Neuronal stem cell (in vitro differentiated cells): ENCODE data around the gene DAP3.

ENCODE experiments used
- DNase-seq: peaks from one replicate; pipeline ENCODE4 v3.0.0-alpha.2; 2013; ENCODE audit warnings: low spot score
- H2AFZ ChIP-seq: one replicate; pipeline ENCODE4 v1.6.1; 2013; ENCODE audit warnings: mild to moderate bottlenecking, low read length, inconsistent platforms
- H2AK5ac ChIP-seq: 2 replicates; pipeline ENCODE4 v1.6.1; 2013; ENCODE audit warnings: low read depth, mild to moderate bottlenecking, inconsistent platforms, low read length, moderate library complexity, mixed read lengths
- H2BK120ac ChIP-seq: 2 replicates; pipeline ENCODE4 v1.6.1; 2013; ENCODE audit warnings: low read depth, mild to moderate bottlenecking, inconsistent platforms, low read length, moderate library complexity, mixed read lengths
- H2BK12ac ChIP-seq: one replicate; pipeline ENCODE4 v1.6.1; 2013; ENCODE audit warnings: low read length, inconsistent platforms
- H2BK15ac ChIP-seq: 2 replicates; pipeline ENCODE4 v1.6.1; 2013; ENCODE audit warnings: mild to moderate bottlenecking, low read length, inconsistent platforms, mixed read lengths
- H2BK5ac ChIP-seq: one replicate; pipeline ENCODE4 v1.6.1; 2013; ENCODE audit warnings: inconsistent platforms, mild to moderate bottlenecking, low read length, moderate library complexity
- H3K14ac ChIP-seq: one replicate; pipeline ENCODE4 v1.6.1; 2013; ENCODE audit warnings: low read length, inconsistent platforms
- H3K18ac ChIP-seq: 2 replicates; pipeline ENCODE4 v1.6.1; 2013; ENCODE audit warnings: low read length, inconsistent platforms
- H3K23ac ChIP-seq: 2 replicates; pipeline ENCODE4 v1.6.1; 2013; ENCODE audit warnings: low read depth, mild to moderate bottlenecking, mixed read lengths, low read length, inconsistent platforms; ENCODE audit not compliant: poor library complexity
- H3K27ac ChIP-seq: replicated peaks from 3 replicates; pipeline ENCODE4 v1.5.1; 2013; ENCODE audit warnings: low read length, inconsistent platforms
- H3K27me3 ChIP-seq, 3 experiments: 2 replicates each; pipeline ENCODE4 v1.6.1; 2013; ENCODE audit warnings: low read length in 3 of 3, mild to moderate bottlenecking in 2 of 3, inconsistent platforms in 1 of 3, low read depth in 1 of 3, mixed read lengths in 1 of 3, moderate library complexity in 1 of 3; ENCODE audit not compliant: control insufficient read depth in 3 of 3, insufficient read depth in 3 of 3
- H3K36me3 ChIP-seq, 2 donors: replicated peaks in 1 of 2; 2 replicates each; pipeline ENCODE4 v1.6.1; 2013; ENCODE audit warnings: low read length in 2 of 2; ENCODE audit not compliant: control insufficient read depth in 2 of 2, insufficient read depth in 2 of 2
- H3K4ac ChIP-seq: 2 replicates; pipeline ENCODE4 v1.6.1; 2013; ENCODE audit warnings: inconsistent platforms, mild to moderate bottlenecking, low read length, moderate library complexity
- H3K4me1 ChIP-seq, 2 donors: 1 replicate in 1 of 2; 2 replicates in 1 of 2; pipeline ENCODE4 v1.6.1; 2013; ENCODE audit warnings: low read length in 2 of 2, low read depth in 1 of 2; ENCODE audit not compliant: control insufficient read depth in 2 of 2, insufficient read depth in 1 of 2
- H3K4me2 ChIP-seq: one replicate; pipeline ENCODE4 v1.6.1; 2013; ENCODE audit warnings: mild to moderate bottlenecking, low read length, inconsistent platforms; ENCODE audit not compliant: insufficient read depth, poor library complexity, severe bottlenecking
- H3K4me3 ChIP-seq, 2 donors: 2 replicates each; pipeline ENCODE4 v1.5.1; 2013; ENCODE audit warnings: low read length in 2 of 2, mild to moderate bottlenecking in 2 of 2, inconsistent platforms in 1 of 2, moderate library complexity in 1 of 2
- H3K79me1 ChIP-seq: one replicate; pipeline ENCODE4 v1.6.1; 2013; ENCODE audit warnings: low read depth, mild to moderate bottlenecking, inconsistent platforms, low read length, moderate library complexity
- H3K9ac ChIP-seq: one replicate; pipeline ENCODE4 v1.6.1; 2013; ENCODE audit warnings: mild to moderate bottlenecking, low read depth, low read length, inconsistent platforms; ENCODE audit not compliant: poor library complexity
- H3K9me3 ChIP-seq, 2 donors: replicated peaks in 1 of 2; 2 replicates each; pipeline versions ENCODE3 to v1.6.1; 2013; ENCODE audit warnings: low read length in 2 of 2, mild to moderate bottlenecking in 2 of 2, inconsistent platforms in 1 of 2, low read depth in 1 of 2, mixed read lengths in 1 of 2, moderate library complexity in 1 of 2; ENCODE audit not compliant: control insufficient read depth in 2 of 2, insufficient read depth in 1 of 2
- H4K8ac ChIP-seq: one replicate; pipeline ENCODE4 v1.6.1; 2013; ENCODE audit warnings: low read depth, mild to moderate bottlenecking, inconsistent platforms, low read length, moderate library complexity
- H4K91ac ChIP-seq: one replicate; pipeline ENCODE4 v1.6.1; 2013; ENCODE audit warnings: low read length, low read depth, mild to moderate bottlenecking, inconsistent platforms; ENCODE audit not compliant: poor library complexity
- WGBS, 2 donors: extraction: QIAGEN DNeasy Blood & Tissue Kit; methylation state at CpG; one replicate each; pipeline ENCODE4 v1.1.7; 2013; ENCODE audit warnings: missing lambda C conversion rate in 2 of 2, mixed read lengths in 1 of 2; ENCODE audit not compliant: insufficient read length in 2 of 2, insufficient replicate concordance in 1 of 2; ENCODE audit errors: extremely low coverage in 2 of 2; 5-methylcytosine and 5-hydroxymethylcytosine counted together

Gene DAP3

DNA sequence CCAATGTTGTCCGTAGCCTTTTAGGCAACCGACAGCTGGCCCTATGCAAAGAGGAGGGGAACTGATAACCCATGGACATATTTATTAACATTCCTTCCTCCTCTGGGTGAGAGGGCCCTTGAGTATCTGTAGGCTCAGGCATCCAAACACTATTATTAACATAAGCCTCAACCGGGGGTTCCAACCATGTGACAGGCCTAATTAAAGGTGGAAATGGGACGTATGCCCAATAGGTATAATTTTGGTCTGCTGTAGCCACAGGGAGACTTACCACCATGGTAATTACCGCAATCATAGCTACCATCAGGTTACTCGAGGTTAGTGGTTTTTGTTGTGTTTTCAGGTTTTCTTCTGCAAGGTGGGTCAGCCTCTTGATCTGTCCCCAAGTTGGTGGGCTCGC is 5.3 kb downstream of the DAP3 start:
- Histone ChIP-seq H4K8ac (no peak overlapping the region), H2AK5ac (no peak overlapping the region), H3K27me3 (no peaks in the 10 kb centered on the region), H3K4me2 (no peak overlapping the region), H2AFZ (no peak overlapping the region), H3K9me3 (peaks cover 0 to 44% of the 10 kb centered on the region in 2 donors), H3K9ac (no peak overlapping the region), H3K27ac (no peak overlapping the region), H3K4me1 (peaks cover 0 to 3% of the 10 kb centered on the region in 2 donors), H2BK15ac (no peak overlapping the region), H2BK12ac (no peak overlapping the region), H3K14ac (no peak overlapping the region), H2BK120ac (no peak overlapping the region), H3K18ac (no peak overlapping the region), H3K36me3 (peaks cover 3 to 47% of the 10 kb centered on the region in 2 donors), H3K79me1 (peaks cover 7% of the 10 kb centered on the region), H3K4ac (no peak overlapping the region), H3K23ac (no peak overlapping the region), H4K91ac (no peak overlapping the region), H3K4me3 (no peak overlapping the region), H2BK5ac (no peak overlapping the region)
- DNase-seq = no peak
- WGBS, 2 donors = no CpG with 5 or more reads among the region's 7 CpGs

- H3K14ac ChIP-seq = no peak overlapping the region
- no peak overlapping the region for H2BK5ac ChIP-seq
- peaks cover 3 to 46% of the 10 kb centered on the region in 2 donors for H3K36me3 ChIP-seq
- no peak overlapping the region for H3K4ac ChIP-seq
- H4K8ac ChIP-seq = no peak overlapping the region
- no peak overlapping the region for H3K23ac ChIP-seq
- peaks cover 0 to 3% of the 10 kb centered on the region in 2 donors for H3K4me1 ChIP-seq
- peaks cover 0 to 52% of the 10 kb centered on the region in 2 donors for H3K9me3 ChIP-seq
- H3K27ac ChIP-seq = no peak overlapping the region
- no peak overlapping the region for H2BK12ac ChIP-seq
- no CpG with 5 or more reads among the region's 4 CpGs for WGBS, 2 donors
- H2AFZ ChIP-seq = no peak overlapping the region
- no peak overlapping the region for H2AK5ac ChIP-seq
- H3K9ac ChIP-seq = no peak overlapping the region
- H3K4me3 ChIP-seq = no peak overlapping the region
- H3K79me1 ChIP-seq = peaks cover 4% of the 10 kb centered on the region
- no peaks in the 10 kb centered on the region for H3K27me3 ChIP-seq
- H3K4me2 ChIP-seq = no peak overlapping the region
- no peak overlapping the region for H2BK15ac ChIP-seq
- H2BK120ac ChIP-seq = no peak overlapping the region
- no peak overlapping the region for H3K18ac ChIP-seq
- H4K91ac ChIP-seq = no peak overlapping the region
- DNase-seq = no peak
Measured at GRCh38 chr1:155695072-155695471, 6.2 kb downstream of the DAP3 start.

GRCh38 chr1:155695608-155696007 is 6.7 kb downstream of the DAP3 start:
- H3K18ac ChIP-seq = no peak overlapping the region
- H4K8ac ChIP-seq = no peak overlapping the region
- H2AK5ac ChIP-seq = no peak overlapping the region
- no peaks in the 10 kb centered on the region for H3K4me1 ChIP-seq
- H3K9me3 ChIP-seq = peaks cover 0 to 51% of the 10 kb centered on the region in 2 donors
- H3K27me3 ChIP-seq = no peaks in the 10 kb centered on the region
- no CpG with 5 or more reads among the region's 3 CpGs for WGBS, 2 donors
- H2BK15ac ChIP-seq = no peak overlapping the region
- no peak for DNase-seq
- H2BK5ac ChIP-seq = no peak overlapping the region
- no peak overlapping the region for H3K14ac ChIP-seq
- H3K4me3 ChIP-seq = no peak overlapping the region
- no peak overlapping the region for H3K23ac ChIP-seq
- H3K79me1 ChIP-seq = peaks cover 4% of the 10 kb centered on the region
- no peak overlapping the region for H2BK12ac ChIP-seq
- H3K27ac ChIP-seq = no peak overlapping the region
- no peak overlapping the region for H3K4ac ChIP-seq
- no peak overlapping the region for H4K91ac ChIP-seq
- H3K36me3 ChIP-seq = peaks cover 3 to 40% of the 10 kb centered on the region in 2 donors
- no peak overlapping the region for H2AFZ ChIP-seq
- no peak overlapping the region for H3K9ac ChIP-seq
- H3K4me2 ChIP-seq = no peak overlapping the region
- no peak overlapping the region for H2BK120ac ChIP-seq

DNA sequence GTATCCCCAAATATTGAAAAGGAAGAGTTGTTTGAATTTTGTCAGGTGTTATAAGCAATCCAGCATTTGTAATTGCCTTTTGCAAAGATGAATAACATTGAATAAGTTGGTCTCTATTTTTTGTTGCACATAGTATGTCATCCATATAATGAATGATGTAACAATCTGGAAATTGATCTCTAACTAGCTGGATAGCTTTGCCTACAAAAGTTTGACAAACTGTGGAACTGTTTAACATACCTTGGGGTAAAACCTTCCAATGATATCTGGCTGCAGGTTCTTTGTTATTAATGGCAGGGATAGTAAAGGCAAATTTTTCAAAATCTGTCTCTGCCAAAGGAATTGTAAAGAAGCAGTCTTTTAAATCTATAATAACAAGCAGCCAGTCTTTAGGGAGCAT is 7.6 kb downstream of the DAP3 start:
- H3K4me2 ChIP-seq = no peak overlapping the region
- no peak overlapping the region for H2AK5ac ChIP-seq
- H3K14ac ChIP-seq = no peak overlapping the region
- H3K36me3 ChIP-seq = peaks cover 3 to 32% of the 10 kb centered on the region in 2 donors
- no peak overlapping the region for H3K18ac ChIP-seq
- H4K91ac ChIP-seq = no peak overlapping the region
- H2BK12ac ChIP-seq = no peak overlapping the region
- no peak overlapping the region for H3K27ac ChIP-seq
- H3K4ac ChIP-seq = no peak overlapping the region
- H3K4me3 ChIP-seq = no peak overlapping the region
- H2BK15ac ChIP-seq = no peak overlapping the region
- no peak overlapping the region for H2BK120ac ChIP-seq
- H3K4me1 ChIP-seq = no peaks in the 10 kb centered on the region
- H3K27me3 ChIP-seq = no peaks in the 10 kb centered on the region
- H3K79me1 ChIP-seq = peaks cover 4% of the 10 kb centered on the region
- H2AFZ ChIP-seq = no peak overlapping the region
- H2BK5ac ChIP-seq = no peak overlapping the region
- H3K9ac ChIP-seq = no peak overlapping the region
- DNase-seq = no peak
- no peak overlapping the region for H3K23ac ChIP-seq
- no peak overlapping the region for H4K8ac ChIP-seq
- H3K9me3 ChIP-seq = peaks cover 0 to 45% of the 10 kb centered on the region in 2 donors
